Activated naive CD4-positive, alpha-beta T cell (primary cell): ENCODE measurements around the gene ADGRL3.
"Not testable (repeated sequence)": the region's sequence is repeated elsewhere in the genome, so short reads cannot be mapped to it uniquely, and the experiment has no call there.

Source experiments
- DNase-seq, 4 experiments: peaks; one replicate each; lab custom pipeline; 2025; lab: John Stamatoyannopoulos, UW

Gene ADGRL3

DNA sequence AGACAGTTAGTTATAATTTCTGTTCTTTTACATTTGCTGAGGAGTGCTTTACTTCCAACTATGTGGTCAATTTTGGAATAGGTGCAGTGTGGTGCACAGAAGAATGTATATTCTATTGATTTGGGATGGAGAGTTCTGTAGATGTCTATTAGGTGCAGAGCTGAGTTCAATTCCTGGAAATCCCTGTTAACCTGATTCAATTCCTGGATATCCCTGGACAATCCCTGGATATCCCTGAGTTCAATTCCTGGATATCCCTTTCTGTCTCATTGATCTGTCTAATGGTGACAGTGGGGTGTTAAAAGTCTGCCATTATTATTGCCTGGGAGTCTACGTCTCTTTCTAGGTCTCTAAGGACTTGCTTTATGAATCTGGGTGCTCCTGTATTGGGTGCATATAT lies 557.9 kb downstream of the ADGRL3 start:
- not testable (repeated sequence) for DNase-seq

DNA sequence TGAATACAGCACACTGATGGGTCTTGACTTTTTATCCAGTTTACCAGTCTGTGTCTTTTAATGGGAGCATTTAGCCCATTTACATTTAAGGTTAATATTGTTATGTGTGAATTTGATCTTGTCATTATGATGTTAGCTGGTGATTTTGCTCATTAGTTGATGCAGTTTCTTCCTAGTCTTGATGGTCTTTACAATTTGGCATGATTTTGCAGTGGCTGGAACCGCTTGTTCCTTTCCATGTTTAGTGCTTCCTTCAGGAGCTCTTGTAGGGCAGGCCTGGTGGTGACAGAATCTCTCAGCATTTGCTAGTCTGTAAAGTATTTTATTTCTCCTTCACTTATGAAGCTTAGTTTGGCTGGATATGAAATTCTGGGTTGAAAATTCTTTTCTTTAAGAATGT lies 558.5 kb downstream of the ADGRL3 start:
- DNase-seq = not testable (repeated sequence)

DNA sequence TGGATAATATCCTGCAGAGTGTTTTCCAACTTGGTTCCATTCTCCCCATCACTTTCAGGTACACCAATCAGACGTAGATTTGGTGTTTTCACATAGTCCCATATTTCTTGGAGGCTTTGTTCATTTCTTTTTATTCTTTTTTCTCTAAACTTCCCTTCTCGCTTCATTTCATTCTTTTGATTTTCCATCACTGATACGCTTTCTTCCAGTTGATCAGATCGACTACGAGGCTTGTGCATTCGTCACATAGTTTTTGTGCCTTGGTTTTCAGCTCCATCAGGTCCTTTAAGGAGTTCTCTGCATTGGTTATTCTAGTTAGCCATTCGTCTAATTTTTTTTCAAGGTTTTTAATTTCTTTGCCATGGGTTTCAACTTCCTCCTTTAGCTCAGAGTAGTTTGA lies 559.1 kb downstream of the ADGRL3 start:
- not testable (repeated sequence) for DNase-seq

DNA sequence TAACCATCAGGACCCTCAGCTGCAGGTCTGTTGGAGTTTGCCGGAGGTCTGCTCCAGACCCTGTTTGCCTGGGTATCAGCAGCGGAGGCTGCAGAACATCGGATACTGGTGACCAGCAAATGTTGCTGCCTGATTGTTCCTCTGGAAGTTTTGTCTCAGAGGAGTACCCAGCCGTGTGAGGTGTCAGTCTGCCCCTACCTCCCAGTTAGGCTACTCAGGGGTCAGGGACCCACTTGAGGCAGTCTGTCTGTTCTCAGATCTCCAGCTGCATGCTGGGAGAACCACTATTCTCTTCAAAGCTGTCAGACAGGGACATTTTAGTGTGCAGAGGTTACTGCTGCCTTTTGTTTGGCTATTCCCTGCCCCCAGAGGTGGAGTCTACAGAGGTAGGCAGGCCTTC lies 559.8 kb downstream of the ADGRL3 start:
- DNase-seq = not testable (repeated sequence)

DNA sequence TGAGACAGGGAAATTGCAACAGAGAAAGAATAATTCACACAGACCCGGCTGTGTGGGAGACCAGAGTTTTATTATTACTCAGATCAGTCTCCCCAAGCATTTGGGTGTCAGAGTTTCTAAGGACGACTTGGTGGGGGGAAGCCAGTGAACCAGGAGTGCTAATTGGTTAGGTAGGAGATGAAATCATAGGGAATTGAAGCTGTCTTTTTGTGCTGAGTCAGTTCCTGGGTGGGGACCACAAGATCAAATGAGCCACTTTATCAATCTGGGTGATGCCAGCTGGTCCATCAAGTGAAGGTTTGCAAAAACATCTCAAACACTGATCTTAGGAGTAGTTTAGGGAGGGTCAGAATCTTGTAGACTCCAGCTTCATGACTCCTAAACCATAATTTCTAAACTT lies 560.7 kb downstream of the ADGRL3 start:
- DNase-seq = no peak

DNA sequence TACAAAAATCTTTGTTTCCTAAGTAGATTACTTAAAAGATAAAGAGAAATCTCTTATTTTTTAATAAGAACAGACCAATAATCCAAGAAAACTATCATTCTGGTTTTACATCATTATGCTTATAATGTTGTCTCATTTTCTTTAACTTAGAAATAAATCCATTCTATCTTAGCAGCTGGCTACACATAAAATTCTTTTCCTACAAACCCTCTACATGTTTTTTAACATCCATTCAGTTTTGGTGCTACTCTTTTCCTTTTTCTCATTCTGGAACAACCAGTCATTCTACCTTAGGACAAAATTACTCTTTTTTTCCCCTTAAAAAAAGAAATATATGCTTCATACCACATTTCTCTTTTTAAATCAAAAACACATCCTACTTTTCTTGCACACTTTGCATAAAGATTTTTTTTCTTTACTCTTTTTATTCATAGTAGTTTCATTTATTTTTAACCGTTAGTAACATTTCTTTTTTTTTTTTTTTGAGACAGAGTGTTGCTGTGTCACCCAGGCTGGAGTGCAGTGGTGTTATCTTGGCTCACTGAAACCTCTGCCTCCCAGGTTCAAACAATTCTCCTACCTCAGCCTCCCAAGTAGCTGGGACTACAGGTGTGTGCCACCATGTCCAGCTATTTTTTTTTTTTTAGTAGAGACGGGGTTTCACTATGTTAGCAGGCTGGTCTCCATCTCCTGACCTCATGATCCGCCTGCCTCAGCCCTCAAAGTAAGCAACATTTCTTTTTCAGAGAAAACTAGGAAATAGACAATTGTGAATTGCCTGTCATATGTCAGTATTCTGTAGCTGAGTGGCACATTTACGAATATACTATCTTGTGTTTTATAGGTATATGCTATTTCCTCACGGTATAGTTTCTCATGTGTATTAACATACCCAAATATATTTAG lies 562.8 kb downstream of the ADGRL3 start:
- no peak for DNase-seq

DNA sequence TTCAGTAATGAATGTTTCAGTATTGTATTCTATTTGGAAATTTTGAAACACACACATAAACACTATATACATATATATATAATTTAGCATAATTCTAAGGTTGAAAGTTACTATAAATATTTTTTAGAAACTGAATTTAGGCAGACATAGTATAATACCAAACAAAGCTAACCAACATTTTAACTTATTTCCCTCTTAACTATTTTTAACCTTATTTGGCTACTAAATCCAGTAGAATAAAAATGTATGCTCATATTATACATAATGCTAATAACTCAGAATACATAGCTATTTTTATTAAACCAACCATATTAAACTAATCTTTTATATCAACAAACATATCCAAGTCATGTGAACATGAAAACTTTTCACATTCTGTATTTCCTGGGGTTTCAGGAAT lies 563.6 kb downstream of the ADGRL3 start:
- no peak for DNase-seq

DNA sequence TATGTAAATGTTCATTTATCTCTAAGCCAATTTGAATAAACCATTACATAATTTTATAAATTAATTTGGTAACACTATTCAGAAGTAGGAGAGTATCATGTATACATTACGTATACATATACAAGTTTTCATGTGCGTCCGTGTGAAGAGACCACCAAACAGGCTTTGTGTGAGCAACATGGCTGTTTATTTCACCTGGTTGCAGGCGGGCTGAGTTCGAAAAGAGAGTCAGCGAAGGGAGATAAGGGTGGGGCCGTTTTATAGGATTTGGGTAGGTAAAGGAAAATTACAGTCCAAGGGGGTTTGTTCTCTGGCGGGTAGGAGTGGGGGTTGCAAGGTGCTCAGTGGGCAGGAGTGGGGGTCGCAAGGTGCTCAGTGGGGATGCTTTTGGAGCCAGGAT lies 564.0 kb downstream of the ADGRL3 start:
- DNase-seq = not testable (repeated sequence)

DNA sequence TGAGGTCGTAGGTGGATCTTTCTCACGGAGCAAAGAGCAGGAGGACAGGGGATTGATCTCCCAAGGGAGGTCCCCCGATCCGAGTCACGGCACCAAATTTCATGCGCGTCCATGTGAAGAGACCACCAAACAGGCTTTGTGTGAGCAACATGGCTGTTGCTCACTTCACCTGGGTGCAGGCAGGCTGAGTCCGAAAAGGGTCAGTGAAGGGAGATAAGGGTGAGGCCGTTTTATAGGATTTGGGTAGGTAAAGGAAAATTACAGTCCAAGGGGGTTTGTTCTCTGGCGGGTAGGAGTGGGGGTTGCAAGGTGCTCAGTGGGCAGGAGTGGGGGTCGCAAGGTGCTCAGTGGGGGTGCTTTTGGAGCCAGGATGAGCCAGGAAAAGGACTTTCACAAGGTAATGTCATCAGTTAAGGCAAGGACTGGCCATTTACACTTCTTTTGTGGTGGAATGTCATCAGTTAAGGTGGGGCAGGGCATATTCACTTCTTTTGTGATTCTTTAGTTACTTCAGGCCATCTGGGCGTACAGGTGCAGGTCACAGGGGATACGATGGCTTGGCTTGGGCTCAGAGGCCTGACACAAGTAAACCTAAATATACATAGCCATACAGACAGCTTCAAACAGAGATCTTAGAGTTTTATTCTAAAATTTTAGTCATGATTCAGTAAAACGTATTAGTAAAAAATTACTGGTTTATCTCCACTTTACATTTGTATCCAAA lies 569.5 kb downstream of the ADGRL3 start:
- not testable (repeated sequence) for DNase-seq

DNA sequence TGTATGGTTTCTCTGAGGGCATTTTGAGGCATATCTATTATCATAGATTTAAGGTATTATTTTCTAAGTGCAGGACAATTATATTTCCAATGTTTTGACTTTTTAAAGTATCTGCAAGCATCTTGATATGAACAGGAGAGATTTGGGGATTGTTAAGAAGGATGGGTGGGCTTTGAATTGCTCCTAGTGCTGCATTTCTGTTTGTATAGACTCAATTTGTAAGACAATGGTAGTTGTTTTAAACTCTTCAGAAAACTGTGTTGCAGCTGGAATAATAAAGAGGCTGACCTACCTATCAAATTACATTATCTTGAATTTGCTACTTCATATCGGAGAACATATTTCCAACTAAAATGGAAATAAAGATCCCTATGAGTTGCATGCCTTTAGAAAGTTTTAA lies 570.3 kb downstream of the ADGRL3 start:
- no peak for DNase-seq

DNA sequence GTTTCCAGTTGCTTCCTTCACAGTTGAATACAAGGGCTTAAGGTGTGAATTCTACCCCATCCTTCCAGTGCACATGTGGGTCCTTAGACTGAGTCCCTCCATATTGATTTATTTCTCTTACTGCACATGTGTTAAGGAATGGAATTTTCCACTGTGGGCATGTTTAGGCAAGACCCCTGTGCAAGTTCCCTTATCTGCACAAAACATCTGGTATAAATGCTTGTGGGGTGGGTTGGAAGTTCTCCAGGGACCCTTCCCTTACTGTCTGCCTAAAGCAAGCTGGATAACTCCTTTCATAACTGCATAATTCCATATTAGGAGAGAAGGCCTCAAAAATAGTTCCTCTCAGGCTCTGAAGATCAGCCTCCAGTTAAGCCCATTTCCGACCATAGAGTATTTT lies 570.9 kb downstream of the ADGRL3 start:
- no peak for DNase-seq

DNA sequence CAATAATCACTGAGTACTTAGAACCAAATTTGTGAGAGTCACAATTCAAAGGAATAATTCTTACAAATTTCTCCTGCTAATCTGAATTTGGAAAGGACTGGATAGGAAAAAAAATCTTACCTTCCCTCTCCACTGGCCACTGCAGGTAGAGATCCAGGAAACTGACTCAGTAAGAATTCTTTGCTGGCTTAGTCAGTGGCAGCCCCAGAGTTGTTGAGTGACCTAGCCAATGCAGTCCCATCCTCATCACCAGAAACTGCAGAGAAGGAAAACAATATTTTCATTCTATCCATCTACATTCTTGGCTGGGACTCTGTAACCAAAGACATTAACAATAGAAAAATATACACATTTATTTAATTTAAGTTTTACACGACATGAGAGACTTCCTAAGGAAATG lies 572.0 kb downstream of the ADGRL3 start:
- no peak for DNase-seq

DNA sequence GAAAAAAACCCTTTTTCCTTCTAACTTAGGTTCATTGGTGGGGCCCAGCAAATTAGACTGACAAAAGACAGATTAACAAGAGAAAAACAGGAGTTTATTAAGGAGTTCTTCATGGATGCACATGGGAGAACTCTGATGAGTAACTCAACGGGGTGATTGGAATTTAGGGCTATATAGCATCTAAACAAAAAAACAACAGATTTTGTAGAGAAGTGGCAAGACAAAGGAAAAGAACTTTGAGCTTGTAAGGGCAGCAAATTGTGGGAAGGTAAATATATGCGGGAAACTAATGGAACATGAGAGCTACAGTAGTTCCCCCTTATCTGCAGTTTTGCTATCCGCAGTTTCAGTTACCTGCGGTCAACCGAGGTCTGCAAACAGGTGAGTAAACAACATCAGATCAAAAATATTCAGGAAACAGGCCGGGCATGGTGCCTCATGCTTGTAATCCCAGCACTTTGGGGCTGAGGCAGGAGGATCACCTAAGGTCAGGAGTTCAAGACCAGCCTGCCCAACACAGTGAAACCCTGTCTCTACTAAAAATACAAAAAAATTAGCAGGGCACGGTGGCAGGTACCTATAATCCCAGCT lies 573.6 kb downstream of the ADGRL3 start:
- DNase-seq = no peak

DNA sequence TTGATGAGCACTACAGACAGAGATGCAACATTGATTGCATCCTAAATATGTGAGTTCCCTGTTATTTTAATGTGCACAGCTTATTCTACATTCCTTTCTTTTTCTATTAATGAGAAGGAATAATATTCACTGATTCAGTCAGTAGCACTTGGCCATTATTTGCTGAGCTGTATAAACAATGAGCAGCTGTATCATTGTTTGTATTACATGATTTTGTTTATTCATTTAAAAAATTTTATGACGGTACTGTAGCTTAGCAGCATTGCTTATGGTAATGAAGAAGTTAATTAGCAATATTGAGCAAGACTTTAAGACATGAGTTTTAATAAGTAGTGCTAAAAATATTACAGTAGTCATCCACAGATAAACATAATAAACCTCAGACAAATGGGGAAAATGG lies 582.0 kb downstream of the ADGRL3 start:
- no peak for DNase-seq

DNA sequence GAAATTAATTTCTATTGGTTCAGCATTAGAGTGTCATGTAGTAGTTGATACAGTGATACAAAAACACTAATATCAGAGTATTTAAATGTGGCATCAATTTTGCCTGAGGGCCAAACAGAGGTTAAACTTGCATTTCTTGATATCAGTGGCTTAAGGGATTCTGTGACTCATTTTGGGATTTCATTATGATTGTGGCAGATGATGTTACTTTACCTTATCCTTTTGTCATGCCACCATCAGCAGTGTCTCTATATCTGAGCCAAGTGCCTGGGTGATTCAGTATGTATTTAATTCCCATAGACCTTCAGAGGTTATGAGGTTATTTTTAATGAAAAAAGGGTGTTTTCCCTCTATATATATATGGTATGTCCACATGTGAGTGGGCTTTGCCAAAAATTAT lies 582.9 kb downstream of the ADGRL3 start:
- DNase-seq = no peak

DNA sequence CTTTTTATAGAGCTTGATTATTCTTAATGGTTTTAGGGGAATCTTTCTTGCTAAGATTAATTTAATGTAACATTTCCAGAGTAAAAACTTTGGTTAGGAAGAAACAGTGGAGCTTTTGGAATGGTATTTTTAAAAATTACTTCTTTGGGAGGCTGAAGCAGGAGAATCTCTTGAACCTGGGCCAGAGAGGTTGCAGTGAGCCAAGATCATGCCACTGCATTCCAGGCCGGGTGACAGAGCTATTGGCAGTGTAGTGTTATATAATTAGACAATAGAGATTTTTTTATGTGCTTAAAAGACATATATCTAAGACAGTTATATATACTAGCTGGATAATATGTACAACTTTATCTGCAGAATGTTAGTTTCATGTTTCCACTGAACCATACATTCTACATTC lies 585.6 kb downstream of the ADGRL3 start:
- no peak for DNase-seq

DNA sequence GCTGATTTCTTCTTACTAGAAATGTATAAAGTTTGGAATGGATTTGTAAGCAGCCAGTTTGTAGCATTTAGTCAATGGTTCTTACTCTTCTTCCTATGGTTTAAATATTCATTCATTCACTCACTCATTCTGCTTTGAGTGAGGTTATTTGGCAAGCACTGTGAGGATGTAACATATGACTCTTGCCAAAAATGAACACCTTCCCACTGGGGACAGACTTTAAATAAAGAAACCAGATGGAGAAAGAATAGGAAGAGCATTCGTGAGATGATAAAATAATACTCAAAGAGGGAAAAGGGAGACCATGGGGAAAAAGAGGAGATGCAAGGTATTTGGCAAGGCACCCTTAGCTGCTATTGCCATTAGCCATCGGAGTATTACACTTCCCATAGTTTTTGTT lies 586.1 kb downstream of the ADGRL3 start:
- no peak for DNase-seq

DNA sequence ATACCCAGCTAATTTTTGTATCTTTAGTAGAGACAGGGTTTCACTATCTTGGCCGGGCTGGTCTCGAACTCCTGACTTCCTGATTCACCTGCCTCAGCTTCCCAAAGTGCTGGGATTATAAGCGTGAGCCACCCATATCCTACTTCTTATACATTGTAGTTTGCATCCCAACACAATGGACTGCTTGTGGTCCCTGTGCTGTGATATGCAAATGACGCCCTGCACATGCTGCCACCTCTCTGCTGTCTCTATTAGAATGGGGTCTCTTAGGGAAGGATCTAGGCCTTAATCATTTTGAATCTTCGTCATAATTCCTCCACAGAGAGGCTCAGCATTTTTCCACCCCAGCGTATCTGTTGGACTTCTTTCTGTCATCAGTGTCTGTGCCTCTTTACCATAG lies 595.9 kb downstream of the ADGRL3 start:
- DNase-seq = no peak

DNA sequence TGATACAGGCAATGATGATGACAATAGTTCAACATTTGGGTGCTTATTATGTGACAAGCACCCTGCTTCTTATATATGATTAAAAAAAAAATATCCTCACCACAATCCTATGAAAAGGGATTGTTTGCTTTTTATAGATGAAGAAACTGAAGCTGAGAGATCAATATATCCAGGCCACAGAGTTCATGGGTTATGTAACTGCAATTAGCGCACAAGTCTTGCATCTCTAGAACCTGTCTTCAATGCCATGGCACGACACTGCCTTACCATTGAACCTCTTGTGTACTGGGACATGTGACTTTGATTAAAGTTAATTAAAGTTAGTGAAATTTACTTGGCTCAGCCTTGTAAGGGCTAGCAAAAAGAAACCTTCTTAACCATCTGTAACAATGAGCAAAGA lies 599.7 kb downstream of the ADGRL3 start:
- DNase-seq = no peak

DNA sequence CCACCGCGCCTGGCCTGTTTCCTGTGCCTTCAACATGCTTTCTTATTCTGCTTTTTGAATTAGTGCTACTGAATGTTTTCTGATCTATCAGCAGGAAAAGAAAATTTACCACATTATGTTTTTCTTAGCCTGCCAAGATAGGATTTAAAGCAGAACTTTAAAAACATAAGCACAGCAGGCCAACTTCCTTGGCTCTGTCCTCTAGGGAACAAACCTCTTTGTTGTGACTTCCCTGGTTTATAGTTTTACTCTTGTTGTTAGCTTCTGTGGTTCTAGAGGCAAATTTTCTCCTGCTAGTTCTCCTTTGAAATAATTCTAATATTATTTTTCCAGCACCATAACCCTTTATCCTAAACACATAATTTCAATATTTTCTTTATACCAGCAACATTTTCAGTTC lies 605.1 kb downstream of the ADGRL3 start:
- DNase-seq = no peak

DNA sequence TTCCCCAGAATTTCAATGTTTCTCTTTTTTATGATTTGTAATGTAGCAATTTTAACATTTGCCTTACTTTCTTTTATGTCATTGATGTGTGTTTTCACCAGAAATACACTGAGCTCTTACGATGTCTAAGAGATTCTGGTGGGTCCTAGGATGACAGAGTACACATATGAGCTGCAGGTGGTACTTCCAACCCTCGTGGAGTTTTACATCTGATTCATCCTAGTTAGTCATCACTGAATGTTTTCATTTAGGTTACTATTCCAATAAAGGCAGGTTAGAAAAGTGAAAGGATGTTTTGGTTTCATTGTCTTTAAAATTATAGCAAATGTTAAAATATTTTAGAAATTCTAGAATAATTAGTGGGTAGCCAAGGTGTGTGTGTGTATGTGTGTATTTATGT lies 605.9 kb downstream of the ADGRL3 start:
- DNase-seq = no peak

DNA sequence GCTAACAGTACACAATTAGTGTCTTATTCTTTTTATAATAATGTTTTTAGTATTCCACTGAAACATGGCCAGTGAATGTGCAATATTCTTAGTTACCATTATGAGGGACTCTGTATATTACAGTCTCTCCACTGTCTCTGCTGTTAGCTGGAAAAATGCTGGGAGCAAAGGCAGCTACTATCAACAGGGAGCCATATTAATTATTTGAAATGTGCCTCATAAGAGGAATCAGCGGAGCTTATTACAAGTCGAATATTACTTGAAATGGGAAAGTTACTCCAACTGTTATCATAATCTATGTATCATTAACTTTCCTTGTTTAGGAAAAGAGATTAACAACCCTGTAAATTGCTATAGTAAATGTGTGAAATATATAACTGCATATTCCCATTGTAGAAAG lies 612.0 kb downstream of the ADGRL3 start:
- no peak for DNase-seq

DNA sequence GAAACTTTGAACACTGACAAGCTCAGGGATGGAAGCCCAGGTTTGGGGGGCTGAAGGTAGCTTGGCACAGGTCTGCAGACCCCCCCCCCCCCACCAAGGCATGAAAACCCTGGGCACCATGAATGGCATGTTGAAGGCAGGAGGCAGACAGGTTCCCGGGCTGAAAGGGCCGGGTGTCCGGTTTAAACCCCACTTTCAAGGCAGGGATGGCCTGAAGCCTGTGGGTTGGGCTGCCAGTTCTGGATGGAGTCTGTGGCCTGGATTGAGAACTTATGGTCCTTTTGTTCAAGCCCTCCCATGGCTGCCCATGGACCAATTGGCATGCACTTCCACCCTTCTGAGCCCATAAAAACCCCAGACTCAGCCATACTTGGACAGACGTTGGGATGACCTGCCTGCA lies 616.9 kb downstream of the ADGRL3 start:
- no peak for DNase-seq
